B cell (primary cell): ENCODE results near the gene SH3GL1.

Source experiments
- CTCF ChIP-seq: fragments of 200-600 bp; IDR thresholded peaks from one replicate; pipeline ENCODE4 v1.8.0; 2022; ENCODE audit warnings: antibody characterized with exemption, mild to moderate bottlenecking
- EZH2 ChIP-seq: IDR thresholded peaks from 2 replicates; pipeline ENCODE4 v1.6.1; 2012; ENCODE audit warnings: borderline replicate concordance, low read depth, mild to moderate bottlenecking, moderate library complexity, low read length; ENCODE audit not compliant: insufficient read depth, poor library complexity, severe bottlenecking

GRCh38 chr19:4445963-4446703, 45.8 kb upstream of the SH3GL1 start:
- no peak for TF ChIP-seq CTCF
- TF ChIP-seq EZH2: no peak
